Keratinocyte (primary cell): ENCODE data around the gene TDRD1.

Experiments
- EZH2 ChIP-seq: IDR thresholded peaks from one replicate; pipeline ENCODE4 v1.6.1; 2012; ENCODE audit warnings: inconsistent platforms, mild to moderate bottlenecking, low read length, moderate library complexity
- TF ChIP-seq, protein P1 (sequence below), 3 experiments: IDR thresholded peaks in 1 of 3; conservative IDR thresholded peaks in 1 of 3; optimal IDR thresholded peaks in 1 of 3; 2 replicates in 2 of 3; 3 replicates in 1 of 3; pipeline versions ENCODE3 to v1.5.1; 2011; ENCODE audit warnings: low read length in 3 of 3, mild to moderate bottlenecking in 3 of 3, moderate library complexity in 2 of 3, control low read depth in 1 of 3, inconsistent platforms in 1 of 3; ENCODE audit not compliant: insufficient read depth in 2 of 3; ENCODE audit errors: extremely low read depth in 1 of 3

DNA sequence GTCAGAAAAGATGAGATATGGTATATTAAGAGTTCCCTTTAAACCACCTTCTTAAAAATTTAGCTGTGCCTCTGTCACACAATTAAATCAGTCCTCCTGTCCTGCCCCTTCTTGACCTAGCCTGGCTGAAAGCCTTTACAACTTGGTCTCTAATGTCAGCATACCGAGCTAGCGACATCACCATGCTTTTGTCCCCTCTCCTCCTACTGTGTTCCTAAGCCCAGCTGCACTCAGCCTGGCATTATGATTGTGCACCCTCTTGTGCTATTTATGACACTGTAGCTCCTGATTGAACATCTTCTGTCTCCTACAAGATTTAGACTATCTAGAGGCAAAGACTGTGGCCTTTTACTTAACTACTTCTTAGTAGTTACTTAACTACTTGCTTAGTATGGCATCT, 29.2 kb downstream of the TDRD1 start:
- TF ChIP-seq EZH2, result no peak
- TF ChIP-seq, protein P1, sequence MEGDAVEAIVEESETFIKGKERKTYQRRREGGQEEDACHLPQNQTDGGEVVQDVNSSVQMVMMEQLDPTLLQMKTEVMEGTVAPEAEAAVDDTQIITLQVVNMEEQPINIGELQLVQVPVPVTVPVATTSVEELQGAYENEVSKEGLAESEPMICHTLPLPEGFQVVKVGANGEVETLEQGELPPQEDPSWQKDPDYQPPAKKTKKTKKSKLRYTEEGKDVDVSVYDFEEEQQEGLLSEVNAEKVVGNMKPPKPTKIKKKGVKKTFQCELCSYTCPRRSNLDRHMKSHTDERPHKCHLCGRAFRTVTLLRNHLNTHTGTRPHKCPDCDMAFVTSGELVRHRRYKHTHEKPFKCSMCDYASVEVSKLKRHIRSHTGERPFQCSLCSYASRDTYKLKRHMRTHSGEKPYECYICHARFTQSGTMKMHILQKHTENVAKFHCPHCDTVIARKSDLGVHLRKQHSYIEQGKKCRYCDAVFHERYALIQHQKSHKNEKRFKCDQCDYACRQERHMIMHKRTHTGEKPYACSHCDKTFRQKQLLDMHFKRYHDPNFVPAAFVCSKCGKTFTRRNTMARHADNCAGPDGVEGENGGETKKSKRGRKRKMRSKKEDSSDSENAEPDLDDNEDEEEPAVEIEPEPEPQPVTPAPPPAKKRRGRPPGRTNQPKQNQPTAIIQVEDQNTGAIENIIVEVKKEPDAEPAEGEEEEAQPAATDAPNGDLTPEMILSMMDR (optimal IDR thresholded peaks at IDR 0.05 in 1 of 3, IDR thresholded peaks at IDR 0.05 in 1 of 3, conservative IDR thresholded peaks at IDR 0.05 in 1 of 3; ENCODE audit: extremely low read depth in 1 of 3, insufficient read depth in 2 of 3, low read length in 3 of 3), result no peak
